H1 (cell line): ENCODE measurements around the gene BMPR1A. TPM values are rescaled to one million over a fixed set of nuclear protein-coding genes. Genes with fewer than 3 reads are reported as not detected.

ENCODE experiments used
- ATF2 ChIP-seq: IDR thresholded peaks from 2 replicates; pipeline ENCODE4 v1.6.1; 2012; ENCODE audit warnings: low read length, inconsistent platforms
- BCL11A ChIP-seq, 2 experiments: IDR thresholded peaks; one replicate each; pipeline ENCODE4 v1.6.1; 2011; ENCODE audit warnings: low read depth in 2 of 2, low read length in 2 of 2, mild to moderate bottlenecking in 2 of 2
- KDM1A ChIP-seq: fragments of 200-600, 300-600 bp; sonication (generic); IDR thresholded peaks from 2 replicates; pipeline ENCODE4 v1.7.1; 2016; ENCODE audit warnings: mild to moderate bottlenecking, low read length, borderline replicate concordance
- NRF1 ChIP-seq: IDR thresholded peaks from 2 replicates; pipeline ENCODE4 v1.6.1; 2011; ENCODE audit warnings: mild to moderate bottlenecking, low read depth, low read length, improper control_type of control experiment
- RAD21 ChIP-seq, 2 experiments: IDR thresholded peaks in 1 of 2; conservative IDR thresholded peaks in 1 of 2; 2 replicates each; pipeline ENCODE4 v1.6.1; 2011; ENCODE audit warnings: low read depth in 2 of 2, low read length in 2 of 2, improper control_type of control experiment in 1 of 2, inconsistent platforms in 1 of 2, mild to moderate bottlenecking in 1 of 2, moderate library complexity in 1 of 2
- RXRA ChIP-seq: IDR thresholded peaks from 2 replicates; pipeline ENCODE4 v1.6.1; 2011; ENCODE audit warnings: low read depth, mild to moderate bottlenecking, low read length, moderate library complexity; ENCODE audit not compliant: insufficient read depth
- SIRT6 ChIP-seq: IDR thresholded peaks from one replicate; pipeline ENCODE4 v1.7.1; 2012; ENCODE audit warnings: low read length, inconsistent platforms
- SIX5 ChIP-seq: IDR thresholded peaks from 2 replicates; pipeline ENCODE4 v1.6.1; 2011; ENCODE audit warnings: mild to moderate bottlenecking, low read depth, low read length
- TEAD4 ChIP-seq: IDR thresholded peaks from 2 replicates; pipeline ENCODE4 v1.6.1; 2012; ENCODE audit warnings: low read depth, low read length, inconsistent platforms, mixed read lengths
- polyA plus RNA-seq, 7 experiments: library from polyadenylated mRNA; depleted of rRNA in 3 of 7; stranded (reverse) in 5 of 7; unstranded in 2 of 7; fragments of >200 nt in 5 of 7; fragments of 200-250 nt in 2 of 7; gene quantifications; 1 replicate in 5 of 7; 2 replicates in 1 of 7; 4 replicates in 1 of 7; pipeline versions ENCODE4 v1.2.1 to v1.2.3, GENCODE V29; 2011 to 2013; ENCODE audit warnings: missing spikeins in 2 of 7, mixed read lengths in 2 of 7
- total RNA-seq: library from RNA; stranded (reverse); fragmentation: NEBNext Ultra II Directional; extraction: Animal tissue kit (Norgen Biotek cat#: 25700); gene quantifications from 2 replicates; pipeline ENCODE4 v1.2.1, GENCODE V29; 2021
- TF ChIP-seq, protein P1 (sequence below): fragments of 300-600 bp; sonication (generic); IDR thresholded peaks from 2 replicates; pipeline ENCODE4 v1.7.1; 2012; ENCODE audit warnings: low read length, moderate library complexity, mild to moderate bottlenecking, inconsistent platforms; ENCODE audit not compliant: insufficient replicate concordance

BMPR1A gene
- total and polyA plus RNA-seq, 2 of the 8 experiments (the other 6 are each of a cell fraction or from before 2014, with no cell fraction given), result 34.4 to 129 TPM

DNA sequence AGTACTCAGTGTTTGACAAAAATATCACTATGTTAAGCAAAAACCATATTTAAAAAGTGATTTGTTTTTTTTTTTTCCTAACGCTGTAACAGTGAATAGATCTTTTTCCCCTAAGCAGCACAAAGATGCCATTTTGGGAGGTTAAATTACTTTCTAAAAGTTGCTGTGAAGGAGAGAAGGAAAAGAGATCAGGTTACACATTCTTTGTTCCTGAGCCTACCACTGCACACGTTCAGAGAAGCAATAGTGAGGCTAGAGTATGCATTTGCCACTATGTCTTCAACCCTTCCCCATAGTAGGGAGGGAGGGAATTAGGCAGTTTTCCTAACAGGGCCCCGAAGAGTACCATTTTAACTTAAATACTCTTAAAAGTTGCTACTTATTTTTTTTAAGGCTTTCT lies 38.9 kb downstream of the BMPR1A start (continued):
- TF ChIP-seq ATF2 (no peak), SIRT6 (no peak), RXRA (no peak), KDM1A (no peak), TEAD4 (peak; percentile 50), SIX5 (no peak), RAD21 (IDR thresholded peaks at IDR 0.05 in 1 of 2, conservative IDR thresholded peaks at IDR 0.05 in 1 of 2; ENCODE audit: low read depth in 2 of 2, low read length in 2 of 2) (no peak), NRF1 (no peak), BCL11A (IDR thresholded peaks at IDR 0.05; ENCODE audit: low read depth in 2 of 2, low read length in 2 of 2) (no peak)
- TF ChIP-seq, protein P1, sequence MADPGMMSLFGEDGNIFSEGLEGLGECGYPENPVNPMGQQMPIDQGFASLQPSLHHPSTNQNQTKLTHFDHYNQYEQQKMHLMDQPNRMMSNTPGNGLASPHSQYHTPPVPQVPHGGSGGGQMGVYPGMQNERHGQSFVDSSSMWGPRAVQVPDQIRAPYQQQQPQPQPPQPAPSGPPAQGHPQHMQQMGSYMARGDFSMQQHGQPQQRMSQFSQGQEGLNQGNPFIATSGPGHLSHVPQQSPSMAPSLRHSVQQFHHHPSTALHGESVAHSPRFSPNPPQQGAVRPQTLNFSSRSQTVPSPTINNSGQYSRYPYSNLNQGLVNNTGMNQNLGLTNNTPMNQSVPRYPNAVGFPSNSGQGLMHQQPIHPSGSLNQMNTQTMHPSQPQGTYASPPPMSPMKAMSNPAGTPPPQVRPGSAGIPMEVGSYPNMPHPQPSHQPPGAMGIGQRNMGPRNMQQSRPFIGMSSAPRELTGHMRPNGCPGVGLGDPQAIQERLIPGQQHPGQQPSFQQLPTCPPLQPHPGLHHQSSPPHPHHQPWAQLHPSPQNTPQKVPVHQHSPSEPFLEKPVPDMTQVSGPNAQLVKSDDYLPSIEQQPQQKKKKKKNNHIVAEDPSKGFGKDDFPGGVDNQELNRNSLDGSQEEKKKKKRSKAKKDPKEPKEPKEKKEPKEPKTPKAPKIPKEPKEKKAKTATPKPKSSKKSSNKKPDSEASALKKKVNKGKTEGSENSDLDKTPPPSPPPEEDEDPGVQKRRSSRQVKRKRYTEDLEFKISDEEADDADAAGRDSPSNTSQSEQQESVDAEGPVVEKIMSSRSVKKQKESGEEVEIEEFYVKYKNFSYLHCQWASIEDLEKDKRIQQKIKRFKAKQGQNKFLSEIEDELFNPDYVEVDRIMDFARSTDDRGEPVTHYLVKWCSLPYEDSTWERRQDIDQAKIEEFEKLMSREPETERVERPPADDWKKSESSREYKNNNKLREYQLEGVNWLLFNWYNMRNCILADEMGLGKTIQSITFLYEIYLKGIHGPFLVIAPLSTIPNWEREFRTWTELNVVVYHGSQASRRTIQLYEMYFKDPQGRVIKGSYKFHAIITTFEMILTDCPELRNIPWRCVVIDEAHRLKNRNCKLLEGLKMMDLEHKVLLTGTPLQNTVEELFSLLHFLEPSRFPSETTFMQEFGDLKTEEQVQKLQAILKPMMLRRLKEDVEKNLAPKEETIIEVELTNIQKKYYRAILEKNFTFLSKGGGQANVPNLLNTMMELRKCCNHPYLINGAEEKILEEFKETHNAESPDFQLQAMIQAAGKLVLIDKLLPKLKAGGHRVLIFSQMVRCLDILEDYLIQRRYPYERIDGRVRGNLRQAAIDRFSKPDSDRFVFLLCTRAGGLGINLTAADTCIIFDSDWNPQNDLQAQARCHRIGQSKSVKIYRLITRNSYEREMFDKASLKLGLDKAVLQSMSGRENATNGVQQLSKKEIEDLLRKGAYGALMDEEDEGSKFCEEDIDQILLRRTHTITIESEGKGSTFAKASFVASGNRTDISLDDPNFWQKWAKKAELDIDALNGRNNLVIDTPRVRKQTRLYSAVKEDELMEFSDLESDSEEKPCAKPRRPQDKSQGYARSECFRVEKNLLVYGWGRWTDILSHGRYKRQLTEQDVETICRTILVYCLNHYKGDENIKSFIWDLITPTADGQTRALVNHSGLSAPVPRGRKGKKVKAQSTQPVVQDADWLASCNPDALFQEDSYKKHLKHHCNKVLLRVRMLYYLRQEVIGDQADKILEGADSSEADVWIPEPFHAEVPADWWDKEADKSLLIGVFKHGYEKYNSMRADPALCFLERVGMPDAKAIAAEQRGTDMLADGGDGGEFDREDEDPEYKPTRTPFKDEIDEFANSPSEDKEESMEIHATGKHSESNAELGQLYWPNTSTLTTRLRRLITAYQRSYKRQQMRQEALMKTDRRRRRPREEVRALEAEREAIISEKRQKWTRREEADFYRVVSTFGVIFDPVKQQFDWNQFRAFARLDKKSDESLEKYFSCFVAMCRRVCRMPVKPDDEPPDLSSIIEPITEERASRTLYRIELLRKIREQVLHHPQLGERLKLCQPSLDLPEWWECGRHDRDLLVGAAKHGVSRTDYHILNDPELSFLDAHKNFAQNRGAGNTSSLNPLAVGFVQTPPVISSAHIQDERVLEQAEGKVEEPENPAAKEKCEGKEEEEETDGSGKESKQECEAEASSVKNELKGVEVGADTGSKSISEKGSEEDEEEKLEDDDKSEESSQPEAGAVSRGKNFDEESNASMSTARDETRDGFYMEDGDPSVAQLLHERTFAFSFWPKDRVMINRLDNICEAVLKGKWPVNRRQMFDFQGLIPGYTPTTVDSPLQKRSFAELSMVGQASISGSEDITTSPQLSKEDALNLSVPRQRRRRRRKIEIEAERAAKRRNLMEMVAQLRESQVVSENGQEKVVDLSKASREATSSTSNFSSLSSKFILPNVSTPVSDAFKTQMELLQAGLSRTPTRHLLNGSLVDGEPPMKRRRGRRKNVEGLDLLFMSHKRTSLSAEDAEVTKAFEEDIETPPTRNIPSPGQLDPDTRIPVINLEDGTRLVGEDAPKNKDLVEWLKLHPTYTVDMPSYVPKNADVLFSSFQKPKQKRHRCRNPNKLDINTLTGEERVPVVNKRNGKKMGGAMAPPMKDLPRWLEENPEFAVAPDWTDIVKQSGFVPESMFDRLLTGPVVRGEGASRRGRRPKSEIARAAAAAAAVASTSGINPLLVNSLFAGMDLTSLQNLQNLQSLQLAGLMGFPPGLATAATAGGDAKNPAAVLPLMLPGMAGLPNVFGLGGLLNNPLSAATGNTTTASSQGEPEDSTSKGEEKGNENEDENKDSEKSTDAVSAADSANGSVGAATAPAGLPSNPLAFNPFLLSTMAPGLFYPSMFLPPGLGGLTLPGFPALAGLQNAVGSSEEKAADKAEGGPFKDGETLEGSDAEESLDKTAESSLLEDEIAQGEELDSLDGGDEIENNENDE, result peak; percentile 64
